ENCODE data around the gene SORCS1. TPM values are rescaled to one million over a fixed set of nuclear protein-coding genes. Genes with fewer than 3 reads are reported as not detected.

The SORCS1 gene
- total RNA-seq, 2 experiments from 2014 or later = not detected

DNA sequence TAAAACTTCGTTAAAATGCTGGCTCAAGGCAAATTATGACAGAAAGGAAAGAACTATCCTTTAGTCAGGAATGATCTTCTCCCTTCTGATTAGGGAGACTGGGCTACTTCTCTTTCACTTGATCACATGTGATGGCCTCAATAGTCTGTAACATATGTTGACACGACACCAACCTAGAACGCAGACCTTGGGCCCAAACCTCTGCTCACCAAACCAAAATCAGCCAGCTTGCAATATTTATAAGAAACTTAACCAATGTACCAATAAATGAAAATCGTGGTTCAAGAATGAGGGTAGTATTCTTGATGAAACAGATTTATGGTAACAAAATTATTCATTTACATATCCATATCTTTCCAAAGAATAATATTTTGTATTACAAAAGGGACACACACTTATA, 361.6 kb downstream of the SORCS1 start:
- no peaks in the 10 kb centered on the region for H3K27me3 Mint-ChIP-seq
- DNase-seq = no peak
- no peak overlapping the region for H3K27ac Mint-ChIP-seq
- H3K9me3 Mint-ChIP-seq = peaks cover 6% of the 10 kb centered on the region
- H3K4me3 Mint-ChIP-seq = no peak overlapping the region
- ChIA-PET POLR2A (no interaction called here), CTCF (no interaction called here)
- no peaks in the 10 kb centered on the region for H3K36me3 Mint-ChIP-seq (ENCODE audit: low read depth)
- no peaks in the 10 kb centered on the region for H3K4me1 Mint-ChIP-seq

DNA sequence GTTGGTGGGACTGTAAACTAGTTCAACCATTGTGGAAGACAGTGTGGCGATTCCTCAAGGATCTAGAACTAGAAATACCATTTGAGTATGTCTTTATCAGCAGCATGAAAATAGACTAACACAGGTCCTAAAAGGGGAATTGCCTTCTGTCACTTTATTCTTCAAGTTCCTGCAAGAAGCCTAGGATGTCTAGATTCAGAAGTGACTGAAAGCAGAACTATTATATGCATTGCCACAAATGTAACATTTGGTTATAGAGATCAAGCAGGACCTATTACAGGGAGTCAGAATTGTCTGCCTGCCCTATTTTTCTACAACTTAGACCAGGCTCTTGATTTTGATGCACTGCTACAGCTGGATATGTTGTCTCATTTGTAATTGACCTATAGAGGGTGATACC, 364.7 kb downstream of the SORCS1 start:
- Mint-ChIP-seq H3K9me3 (peaks cover 8% of the 10 kb centered on the region), H3K27ac (no peak overlapping the region)
- POLR2A ChIA-PET = no interaction called here

GRCh38 chr10:106795619-106796018, 368.9 kb downstream of the SORCS1 start:
- peaks cover 5% of the 10 kb centered on the region for H3K9me3 Mint-ChIP-seq
- no peak overlapping the region for H3K27ac Mint-ChIP-seq
- CTCF ChIA-PET = no interaction called here
- H3K4me3 Mint-ChIP-seq = no peak overlapping the region
- DNase-seq = no peak
- H3K27me3 Mint-ChIP-seq = no peaks in the 10 kb centered on the region
- POLR2A ChIA-PET = no interaction called here
- H3K4me1 Mint-ChIP-seq = no peaks in the 10 kb centered on the region
- H3K36me3 Mint-ChIP-seq (ENCODE audit: low read depth) = no peaks in the 10 kb centered on the region

More for the DNA sequence above, 364.7 kb downstream of the SORCS1 start:
- CTCF ChIA-PET = interaction anchor here (0.9 kb wide), 1 partner anchor 22 kb away, joined by 3 read pairs; no protein-coding TSS in a partner anchor
- H3K4me3 Mint-ChIP-seq = no peak overlapping the region
- H3K27me3 Mint-ChIP-seq = no peaks in the 10 kb centered on the region
- no peaks in the 10 kb centered on the region for H3K4me1 Mint-ChIP-seq
- DNase-seq = no peak
- no peaks in the 10 kb centered on the region for H3K36me3 Mint-ChIP-seq (ENCODE audit: low read depth)

GRCh38 chr10:106793617-106794016, 370.9 kb downstream of the SORCS1 start:
- POLR2A ChIA-PET = no interaction called here

GRCh38 chr10:106789623-106790022, 374.9 kb downstream of the SORCS1 start:
- ChIA-PET CTCF (no interaction called here), POLR2A (no interaction called here)
- H3K27ac Mint-ChIP-seq = no peak overlapping the region
- no peak for DNase-seq
- peaks cover 2% of the 10 kb centered on the region for H3K4me1 Mint-ChIP-seq
- H3K27me3 Mint-ChIP-seq = no peaks in the 10 kb centered on the region
- no peaks in the 10 kb centered on the region for H3K36me3 Mint-ChIP-seq (ENCODE audit: low read depth)
- no peak overlapping the region for H3K4me3 Mint-ChIP-seq
- H3K9me3 Mint-ChIP-seq = no peaks in the 10 kb centered on the region

More at GRCh38 chr10:106793617-106794016, 370.9 kb downstream of the SORCS1 start:
- no peak overlapping the region for H3K4me3 Mint-ChIP-seq
- H3K27me3 Mint-ChIP-seq = no peaks in the 10 kb centered on the region
- H3K27ac Mint-ChIP-seq = no peak overlapping the region
- no peaks in the 10 kb centered on the region for H3K36me3 Mint-ChIP-seq (ENCODE audit: low read depth)
- peaks cover 5% of the 10 kb centered on the region for H3K9me3 Mint-ChIP-seq
- CTCF ChIA-PET = no interaction called here
- peaks cover 2% of the 10 kb centered on the region for H3K4me1 Mint-ChIP-seq
- no peak for DNase-seq

GRCh38 chr10:106788982-106789381, 375.5 kb downstream of the SORCS1 start:
- Mint-ChIP-seq H3K27ac (no peak overlapping the region), H3K4me1 (peaks cover 2% of the 10 kb centered on the region), H3K27me3 (no peaks in the 10 kb centered on the region), H3K9me3 (no peaks in the 10 kb centered on the region), H3K36me3 (ENCODE audit: low read depth) (no peaks in the 10 kb centered on the region), H3K4me3 (no peak overlapping the region)
- ChIA-PET POLR2A (no interaction called here), CTCF (no interaction called here)
- DNase-seq = no peak

GRCh38 chr10:106785528-106785927, 379.0 kb downstream of the SORCS1 start:
- peaks cover 2% of the 10 kb centered on the region for H3K4me1 Mint-ChIP-seq
- POLR2A ChIA-PET = no interaction called here
- DNase-seq = no peak
- no peak overlapping the region for H3K27ac Mint-ChIP-seq
- no peaks in the 10 kb centered on the region for H3K9me3 Mint-ChIP-seq
- H3K4me3 Mint-ChIP-seq = no peak overlapping the region
- CTCF ChIA-PET = no interaction called here
- H3K27me3 Mint-ChIP-seq = no peaks in the 10 kb centered on the region
- no peaks in the 10 kb centered on the region for H3K36me3 Mint-ChIP-seq (ENCODE audit: low read depth)

DNA sequence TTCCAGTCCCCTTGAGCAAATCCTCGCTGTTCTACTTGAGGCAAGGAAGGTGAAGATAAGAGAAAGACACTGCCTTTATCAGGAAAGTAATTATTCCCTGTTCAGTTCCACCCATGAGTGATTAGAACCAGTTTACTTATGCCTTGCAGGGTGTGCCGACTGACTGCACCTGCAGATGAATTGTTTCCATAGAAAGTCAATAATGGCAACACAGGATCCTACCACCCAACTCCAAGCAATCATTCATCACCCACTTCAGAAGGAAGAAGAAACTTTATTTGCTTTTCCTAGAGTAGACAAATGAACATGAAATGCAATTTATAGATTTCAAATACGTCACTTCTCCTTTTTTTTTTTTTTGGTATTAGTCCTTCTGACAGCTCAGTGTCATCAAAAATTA, 383.9 kb downstream of the SORCS1 start:
- Mint-ChIP-seq H3K4me1 (no peaks in the 10 kb centered on the region), H3K9me3 (no peaks in the 10 kb centered on the region), H3K36me3 (ENCODE audit: low read depth) (no peaks in the 10 kb centered on the region), H3K4me3 (no peak overlapping the region), H3K27ac (no peak overlapping the region), H3K27me3 (no peaks in the 10 kb centered on the region)
- DNase-seq = no peak
- CTCF ChIA-PET = no interaction called here
- POLR2A ChIA-PET = no interaction called here

- H3K4me3 Mint-ChIP-seq = no peak overlapping the region
- no peaks in the 10 kb centered on the region for H3K27me3 Mint-ChIP-seq
- no peaks in the 10 kb centered on the region for H3K9me3 Mint-ChIP-seq
- H3K36me3 Mint-ChIP-seq (ENCODE audit: low read depth) = no peaks in the 10 kb centered on the region
- H3K4me1 Mint-ChIP-seq = no peaks in the 10 kb centered on the region
- ChIA-PET POLR2A (no interaction called here), CTCF (interaction anchor here (0.7 kb wide), 1 partner anchor 23 kb away, joined by 3 read pairs; no protein-coding TSS in a partner anchor)
- DNase-seq = no peak
- H3K27ac Mint-ChIP-seq = no peak overlapping the region
Observed at GRCh38 chr10:106777841-106778240, 386.7 kb downstream of the SORCS1 start.

GRCh38 chr10:106775127-106775526, 389.4 kb downstream of the SORCS1 start:
- Mint-ChIP-seq H3K4me3 (no peak overlapping the region), H3K9me3 (no peaks in the 10 kb centered on the region), H3K36me3 (ENCODE audit: low read depth) (no peaks in the 10 kb centered on the region), H3K27ac (no peak overlapping the region), H3K4me1 (no peaks in the 10 kb centered on the region), H3K27me3 (no peaks in the 10 kb centered on the region)
- DNase-seq = no peak
- ChIA-PET POLR2A (no interaction called here), CTCF (no interaction called here)

- H3K36me3 Mint-ChIP-seq (ENCODE audit: low read depth) = no peaks in the 10 kb centered on the region
- CTCF ChIA-PET = no interaction called here
- H3K4me1 Mint-ChIP-seq = no peaks in the 10 kb centered on the region
- H3K4me3 Mint-ChIP-seq = no peak overlapping the region
- H3K27me3 Mint-ChIP-seq = no peaks in the 10 kb centered on the region
- no peak for DNase-seq
- POLR2A ChIA-PET = no interaction called here
- no peak overlapping the region for H3K27ac Mint-ChIP-seq
- H3K9me3 Mint-ChIP-seq = no peaks in the 10 kb centered on the region
Observed at GRCh38 chr10:106772957-106773356, 391.5 kb downstream of the SORCS1 start.

GRCh38 chr10:106771154-106771553, 393.4 kb downstream of the SORCS1 start:
- H3K27ac Mint-ChIP-seq = no peak overlapping the region
- H3K9me3 Mint-ChIP-seq = no peaks in the 10 kb centered on the region
- ChIA-PET CTCF (no interaction called here), POLR2A (no interaction called here)
- no peaks in the 10 kb centered on the region for H3K27me3 Mint-ChIP-seq
- no peak overlapping the region for H3K4me3 Mint-ChIP-seq
- no peak for DNase-seq
- H3K4me1 Mint-ChIP-seq = no peaks in the 10 kb centered on the region
- H3K36me3 Mint-ChIP-seq (ENCODE audit: low read depth) = no peaks in the 10 kb centered on the region

- Mint-ChIP-seq H3K27me3 (no peaks in the 10 kb centered on the region), H3K9me3 (no peaks in the 10 kb centered on the region), H3K27ac (no peak overlapping the region), H3K36me3 (ENCODE audit: low read depth) (no peaks in the 10 kb centered on the region), H3K4me3 (no peak overlapping the region), H3K4me1 (no peaks in the 10 kb centered on the region)
- no peak for DNase-seq
- ChIA-PET CTCF (interaction anchor here (1.3 kb wide), 1 partner anchor 9 kb away, joined by 3 read pairs; no protein-coding TSS in a partner anchor), POLR2A (no interaction called here)
Observed at GRCh38 chr10:106768204-106768603, 396.3 kb downstream of the SORCS1 start.

- DNase-seq = no peak
- no peaks in the 10 kb centered on the region for H3K36me3 Mint-ChIP-seq (ENCODE audit: low read depth)
- ChIA-PET CTCF (no interaction called here), POLR2A (no interaction called here)
- no peaks in the 10 kb centered on the region for H3K4me1 Mint-ChIP-seq
- H3K9me3 Mint-ChIP-seq = peaks cover 2% of the 10 kb centered on the region
- no peak overlapping the region for H3K27ac Mint-ChIP-seq
- H3K27me3 Mint-ChIP-seq = no peaks in the 10 kb centered on the region
- no peak overlapping the region for H3K4me3 Mint-ChIP-seq
Observed at GRCh38 chr10:106765928-106766327, 398.6 kb downstream of the SORCS1 start.
